ENCODE measurements around the gene NHSL1.

NHSL1 gene

DNA sequence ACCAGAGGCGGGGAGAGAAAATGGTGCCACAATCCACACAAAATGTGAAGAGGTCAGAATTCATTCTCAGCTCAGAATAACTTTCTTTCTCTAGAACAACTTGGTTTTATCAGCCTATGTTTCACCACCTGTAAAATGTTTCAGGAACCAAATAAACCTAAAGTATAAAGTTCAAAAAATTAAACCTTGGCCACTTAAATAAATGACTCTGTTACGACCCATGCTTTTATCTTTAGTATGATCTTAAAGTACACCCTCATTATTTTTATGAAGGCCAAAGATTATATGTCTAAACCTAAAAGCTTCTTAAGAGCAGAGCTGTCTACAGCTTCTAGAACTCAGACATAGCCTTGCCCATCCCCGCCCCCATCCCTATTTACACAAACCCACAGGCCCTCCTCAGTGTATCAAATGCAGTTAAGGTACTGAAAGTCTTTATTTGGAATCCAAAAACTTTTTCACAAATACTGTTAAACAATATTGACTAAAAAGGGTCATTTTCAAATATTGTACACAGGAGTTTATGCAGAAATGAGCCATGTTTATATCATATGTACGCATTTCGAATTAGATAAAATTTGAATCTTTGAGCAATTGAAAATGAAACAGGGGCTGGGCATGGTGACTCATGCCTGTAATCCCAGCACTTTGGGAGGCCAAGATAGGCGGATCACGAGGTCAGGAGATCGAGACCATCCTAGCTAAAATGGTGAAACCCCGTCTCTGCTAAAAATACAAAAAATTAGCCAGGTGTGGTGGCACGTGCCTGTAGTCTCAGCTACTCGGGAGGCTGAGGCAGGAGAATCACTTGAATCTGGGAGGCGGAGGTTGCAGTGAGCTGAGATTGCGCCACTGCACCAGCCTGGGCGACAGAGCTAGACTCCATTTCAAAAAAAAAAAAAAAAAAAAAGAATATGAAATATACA lies 5.7 kb upstream of the NHSL1 start:
- H3K4me3 ChIP-seq (ENCODE audit: low read depth, low read length) = no peak overlapping the region
- TF ChIP-seq, protein P1, sequence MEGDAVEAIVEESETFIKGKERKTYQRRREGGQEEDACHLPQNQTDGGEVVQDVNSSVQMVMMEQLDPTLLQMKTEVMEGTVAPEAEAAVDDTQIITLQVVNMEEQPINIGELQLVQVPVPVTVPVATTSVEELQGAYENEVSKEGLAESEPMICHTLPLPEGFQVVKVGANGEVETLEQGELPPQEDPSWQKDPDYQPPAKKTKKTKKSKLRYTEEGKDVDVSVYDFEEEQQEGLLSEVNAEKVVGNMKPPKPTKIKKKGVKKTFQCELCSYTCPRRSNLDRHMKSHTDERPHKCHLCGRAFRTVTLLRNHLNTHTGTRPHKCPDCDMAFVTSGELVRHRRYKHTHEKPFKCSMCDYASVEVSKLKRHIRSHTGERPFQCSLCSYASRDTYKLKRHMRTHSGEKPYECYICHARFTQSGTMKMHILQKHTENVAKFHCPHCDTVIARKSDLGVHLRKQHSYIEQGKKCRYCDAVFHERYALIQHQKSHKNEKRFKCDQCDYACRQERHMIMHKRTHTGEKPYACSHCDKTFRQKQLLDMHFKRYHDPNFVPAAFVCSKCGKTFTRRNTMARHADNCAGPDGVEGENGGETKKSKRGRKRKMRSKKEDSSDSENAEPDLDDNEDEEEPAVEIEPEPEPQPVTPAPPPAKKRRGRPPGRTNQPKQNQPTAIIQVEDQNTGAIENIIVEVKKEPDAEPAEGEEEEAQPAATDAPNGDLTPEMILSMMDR (IDR thresholded peaks at IDR 0.05; ENCODE audit: low read depth, low read length) = no peak

DNA sequence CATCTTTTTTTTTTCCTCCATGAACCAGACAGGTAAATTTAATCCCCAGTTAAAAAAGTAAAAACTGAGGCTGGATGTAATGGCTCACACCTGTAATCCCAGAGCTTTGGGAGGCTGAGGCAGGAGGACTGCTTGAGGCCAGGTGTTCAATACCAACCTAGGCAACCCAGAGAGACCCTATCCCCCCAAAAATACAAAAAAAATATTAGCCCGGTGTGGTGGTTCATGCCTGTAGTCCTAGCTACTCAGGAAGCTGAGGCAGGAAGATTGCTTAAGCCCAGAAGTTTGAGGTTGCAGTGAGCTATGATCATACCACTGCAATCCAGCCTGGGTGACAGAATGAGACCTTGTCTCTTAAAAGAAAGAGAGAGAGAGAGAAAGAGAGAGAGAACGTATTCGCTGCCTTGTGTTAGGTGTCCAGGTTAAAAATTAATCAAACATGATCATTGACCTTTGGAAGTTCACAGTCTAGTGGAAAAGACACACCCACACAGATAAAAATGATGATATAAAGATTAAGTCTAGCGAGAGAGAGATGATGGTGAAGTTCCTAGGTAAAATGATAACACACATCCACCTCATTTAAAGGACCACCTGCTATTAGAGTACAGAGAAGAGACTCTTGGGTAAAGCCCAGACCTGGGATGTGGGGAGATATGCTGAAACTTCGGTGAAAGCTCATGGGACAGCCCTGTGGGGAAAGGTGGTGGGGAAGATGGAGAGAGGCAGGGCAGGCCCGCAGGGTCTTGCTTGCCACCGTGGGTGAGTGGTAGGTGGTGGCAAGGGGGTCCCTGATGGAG lies 4.8 kb upstream of the NHSL1 start:
- TF ChIP-seq, protein P1 (IDR thresholded peaks at IDR 0.05; ENCODE audit: low read depth, low read length) = no peak

DNA sequence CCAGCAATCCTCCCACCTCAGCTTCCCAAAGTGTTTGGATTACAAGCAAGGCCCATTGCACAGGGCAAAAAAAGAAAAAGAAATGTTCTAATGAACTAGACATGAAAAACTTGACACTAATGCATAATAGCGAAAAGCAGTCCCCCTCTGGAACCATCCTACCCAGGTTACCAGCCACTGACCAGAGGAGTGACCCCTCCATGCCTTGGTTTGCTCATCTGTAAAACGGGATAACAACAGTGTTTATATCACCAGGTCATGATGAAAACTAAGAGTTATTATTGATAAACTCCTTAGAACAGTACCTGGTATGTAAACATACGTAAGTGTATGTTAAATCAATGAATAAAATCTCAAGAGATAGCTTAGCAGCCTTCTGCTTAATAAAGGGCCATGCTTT lies 3.3 kb upstream of the NHSL1 start:
- H3K4me3 ChIP-seq (ENCODE audit: low read depth, low read length) = no peak overlapping the region
- TF ChIP-seq, protein P1 (IDR thresholded peaks at IDR 0.05; ENCODE audit: low read depth, low read length) = no peak

More for the DNA sequence above, 4.8 kb upstream of the NHSL1 start:
- H3K4me3 ChIP-seq (ENCODE audit: low read depth, low read length) = no peak overlapping the region

DNA sequence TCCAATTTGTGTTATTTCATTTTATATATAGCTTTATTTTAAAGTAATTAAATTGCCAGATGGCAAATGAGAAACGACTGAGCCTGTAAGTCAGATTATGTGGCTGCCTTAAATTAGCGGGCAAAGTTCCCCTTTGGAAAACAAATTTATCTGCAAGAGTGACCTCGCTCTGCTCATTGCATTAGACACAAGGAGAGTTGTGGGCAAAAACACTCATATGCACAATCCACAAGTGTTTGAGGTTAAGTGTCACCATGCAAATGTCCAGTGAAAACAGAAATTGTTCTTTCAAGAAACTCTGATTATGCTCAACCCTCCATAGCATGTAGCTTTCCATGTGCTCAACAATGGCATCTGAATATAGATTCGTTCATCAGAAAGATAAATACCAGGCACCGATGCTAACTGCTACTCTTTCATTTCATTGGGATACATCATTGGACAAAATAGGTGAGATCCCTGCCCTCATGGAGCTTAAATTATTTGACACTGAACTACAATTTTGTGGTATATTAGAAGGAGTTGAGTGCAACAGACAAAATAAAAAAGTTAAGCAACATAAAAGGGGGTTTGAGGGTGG lies 1.7 kb upstream of the NHSL1 start:
- TF ChIP-seq, protein P1 (IDR thresholded peaks at IDR 0.05; ENCODE audit: low read depth, low read length) = no peak
- H3K4me3 ChIP-seq (ENCODE audit: low read depth, low read length) = no peak overlapping the region

DNA sequence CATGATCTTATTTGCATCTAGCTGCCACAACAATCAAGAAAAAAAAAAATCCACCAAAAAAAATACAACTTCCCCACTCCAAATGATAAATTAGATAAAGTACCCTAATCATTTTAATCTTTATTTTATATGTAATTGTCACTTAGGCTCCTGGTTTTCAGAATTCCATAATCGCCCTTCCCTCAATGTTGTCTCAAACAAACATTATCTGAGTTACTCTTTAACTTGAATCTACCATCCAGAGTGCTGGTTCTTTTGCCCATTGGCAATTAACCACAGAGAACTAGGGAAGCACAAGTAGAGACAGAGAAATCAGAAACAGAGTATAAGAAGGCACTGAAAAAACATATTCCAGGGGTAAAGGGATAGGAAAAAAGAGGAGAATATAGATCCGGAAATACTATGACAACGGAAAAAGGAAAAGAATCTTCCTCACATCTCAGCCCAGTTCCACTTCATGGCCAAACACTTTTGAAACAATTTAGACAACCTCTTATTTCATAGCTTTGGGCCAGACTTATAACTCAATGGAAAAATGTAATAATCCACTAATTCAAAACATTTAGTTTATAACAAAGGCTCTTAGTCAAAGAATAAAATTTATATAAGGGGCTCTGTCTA lies 861 bp upstream of the NHSL1 start:
- TF ChIP-seq, protein P1 (IDR thresholded peaks at IDR 0.05; ENCODE audit: low read depth, low read length) = no peak
- no peak overlapping the region for H3K4me3 ChIP-seq (ENCODE audit: low read depth, low read length)

DNA sequence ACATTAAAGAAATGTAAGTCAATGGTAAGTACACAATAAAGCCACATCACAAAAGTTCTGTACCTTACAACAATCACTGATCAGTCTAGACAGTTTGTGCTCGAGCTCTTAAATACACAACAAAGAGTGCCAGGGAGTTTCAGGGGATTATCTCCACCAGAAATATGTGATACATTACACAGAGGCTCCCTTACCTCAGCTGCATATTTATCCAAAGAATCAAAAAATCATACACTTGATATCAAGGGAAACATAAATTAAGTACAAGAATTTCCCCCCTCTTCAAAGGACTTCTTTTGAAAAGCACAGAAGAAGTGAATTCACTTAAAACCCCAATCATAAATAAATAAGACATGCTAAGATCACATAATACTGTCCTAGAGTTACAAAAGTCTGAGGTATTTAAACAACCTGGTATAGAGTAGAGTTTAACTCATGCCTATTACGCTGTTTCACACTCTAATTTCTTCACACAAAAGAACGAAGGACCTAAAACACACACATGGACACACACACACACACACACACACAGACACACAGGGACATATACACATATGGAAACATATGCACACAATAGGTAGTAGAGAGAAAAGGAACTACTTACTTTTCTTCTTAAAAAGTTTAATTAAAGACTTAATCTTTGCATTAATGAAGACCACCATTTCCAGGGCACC lies 528 bp downstream of the NHSL1 start:
- no peak overlapping the region for H3K4me3 ChIP-seq (ENCODE audit: low read depth, low read length)
- TF ChIP-seq, protein P1 (IDR thresholded peaks at IDR 0.05; ENCODE audit: low read depth, low read length) = no peak

Measured in WI38 (cell line).